HG03571 (cell line): Measurements from ENCODE around the gene RUNX2.
"Not testable (repeated sequence)": the region's sequence is repeated elsewhere in the genome, so short reads cannot be mapped to it uniquely, and the experiment has no call there.

Source experiments
- ATAC-seq: cut with Tn5 transposase; IDR thresholded peaks from one replicate; pipeline ENCODE4 v1.9.1; 2021; ENCODE audit not compliant: unreplicated experiment

RUNX2 gene

GRCh38 chr6:45327956-45328522 lies at the start of gene RUNX2:
TSS of gene RUNX2 (plus strand) at chr6:45328330. CDS start at chr6:45328727, 397 bp downstream.
- no peak for ATAC-seq

DNA sequence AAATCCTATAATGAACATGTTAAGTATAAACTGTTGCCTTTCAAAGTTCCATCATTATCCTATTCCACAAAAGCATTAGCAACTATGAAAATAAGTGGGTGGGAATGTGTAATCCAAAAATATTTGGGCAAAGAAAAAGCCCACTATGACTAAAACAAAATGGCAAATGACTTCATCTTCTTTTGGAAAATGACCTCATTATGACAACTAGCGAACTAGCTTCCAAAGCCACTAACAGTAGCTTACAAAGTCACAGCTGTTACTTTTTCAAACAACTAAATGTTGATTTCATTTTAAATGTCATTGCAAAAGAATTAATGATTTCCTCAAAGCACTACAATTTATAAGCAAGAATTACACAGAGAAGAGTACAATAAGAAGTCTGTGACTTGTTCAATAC lies 49.8 kb upstream of the RUNX2 start:
- ATAC-seq = no peak

GRCh38 chr6:45286707-45287106 lies 41.4 kb upstream of the RUNX2 start:
- not testable (repeated sequence) for ATAC-seq

DNA sequence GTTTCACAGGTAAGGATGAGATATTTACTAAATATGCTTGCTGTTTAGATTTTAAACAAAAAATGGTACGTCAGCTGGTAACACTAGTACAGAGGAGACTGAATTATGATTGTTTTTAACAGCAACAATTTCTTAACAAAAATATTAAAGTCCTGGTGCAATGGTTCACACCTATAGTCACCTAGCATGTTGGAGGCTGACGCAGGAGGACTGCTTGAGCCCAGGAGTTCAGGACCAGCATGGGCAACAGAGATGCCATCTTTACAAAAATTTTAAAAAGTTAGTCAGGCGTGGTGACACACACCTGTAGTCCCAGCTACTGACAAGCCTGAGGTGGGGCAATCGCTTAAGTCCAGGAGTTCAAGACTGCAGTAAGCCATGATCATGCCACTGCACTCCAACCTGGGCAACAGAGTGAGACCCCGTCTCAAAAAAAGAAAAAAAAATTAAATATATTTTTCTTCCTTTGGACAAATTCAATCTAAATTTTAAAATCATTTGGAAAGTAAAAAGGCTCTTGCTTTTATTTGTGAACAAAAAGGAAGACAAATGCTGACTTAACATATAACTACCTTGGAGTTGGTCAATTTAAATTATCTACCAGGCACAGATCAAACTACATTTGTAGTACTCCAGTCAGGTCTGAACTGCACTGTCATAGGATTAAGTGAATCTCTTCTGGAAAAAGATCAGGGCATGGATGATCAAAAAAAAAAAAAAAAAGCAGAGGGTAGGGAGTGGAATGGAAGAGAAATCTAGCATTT lies 38.2 kb upstream of the RUNX2 start:
- no peak for ATAC-seq

GRCh38 chr6:45293306-45293705 lies 34.8 kb upstream of the RUNX2 start:
- ATAC-seq = no peak

DNA sequence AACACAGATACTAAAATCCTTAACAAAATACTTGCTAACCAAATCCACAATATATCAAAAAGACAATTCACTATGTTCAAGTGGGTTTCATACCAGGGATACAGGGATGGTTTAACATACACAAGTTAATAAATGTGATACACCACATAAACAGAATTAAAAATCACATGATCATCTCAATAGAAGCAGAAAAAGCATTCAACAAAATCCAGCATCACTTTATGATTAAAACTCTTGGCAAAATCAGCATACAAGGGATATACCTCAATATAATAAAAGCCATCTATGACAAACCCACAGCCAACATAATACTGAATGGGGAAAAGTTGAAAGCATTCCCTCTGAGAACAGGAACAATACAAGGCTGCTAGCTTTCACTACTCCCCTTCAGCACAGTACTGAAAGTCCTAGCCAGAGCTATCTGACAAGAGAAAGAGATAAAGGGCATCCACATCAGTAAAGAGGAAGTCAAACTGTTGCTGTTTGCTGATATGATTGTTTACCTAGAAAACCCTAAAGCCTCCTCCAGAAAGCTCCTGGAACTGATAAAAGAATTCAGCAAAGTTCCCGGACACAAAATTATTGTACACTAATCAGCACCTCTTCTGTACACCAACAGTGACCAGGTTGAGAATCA lies 33.9 kb upstream of the RUNX2 start:
- not testable (repeated sequence) for ATAC-seq

GRCh38 chr6:45297320-45297719 lies 30.8 kb upstream of the RUNX2 start:
- no peak for ATAC-seq

GRCh38 chr6:45299096-45299581 lies 29.0 kb upstream of the RUNX2 start:
- ATAC-seq = no peak

GRCh38 chr6:45300736-45301135 lies 27.4 kb upstream of the RUNX2 start:
- ATAC-seq = no peak

DNA sequence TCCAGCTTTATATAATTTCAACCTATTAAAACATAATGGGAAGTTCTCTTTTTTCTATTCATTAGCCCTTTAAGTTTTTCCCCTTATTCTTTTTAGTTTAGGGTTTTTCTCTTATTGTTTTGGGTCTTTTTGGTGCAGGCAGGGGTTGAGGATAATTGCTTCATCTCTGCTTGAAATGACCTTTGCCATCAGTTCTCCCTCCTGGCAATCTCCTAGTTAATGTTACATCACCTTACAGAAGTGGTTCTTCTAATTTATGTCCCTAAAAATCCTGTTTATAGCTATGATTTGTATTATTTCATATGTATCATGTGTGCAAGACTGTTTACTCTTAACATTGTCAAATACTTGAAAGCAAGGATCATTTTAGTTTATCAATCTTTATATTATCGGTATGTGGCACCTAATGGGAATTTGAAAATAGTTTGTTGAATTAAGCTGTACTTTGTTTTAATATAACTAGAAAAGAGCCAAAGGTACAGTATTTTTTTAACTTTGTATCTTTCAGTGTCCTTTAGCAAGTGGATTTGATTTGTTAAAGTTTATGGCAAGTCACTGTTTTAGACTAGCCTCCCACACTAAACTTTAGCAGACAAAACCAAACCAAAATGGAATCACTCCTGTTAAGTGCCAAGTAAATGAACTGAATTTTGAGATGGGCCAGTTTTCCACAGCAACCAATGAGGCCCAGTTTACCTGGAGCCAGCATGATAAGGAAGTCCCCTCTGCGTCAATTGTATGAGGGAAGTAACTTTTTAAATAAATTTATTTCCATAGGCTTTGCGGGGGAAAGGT lies 26.6 kb upstream of the RUNX2 start:
- ATAC-seq = no peak

DNA sequence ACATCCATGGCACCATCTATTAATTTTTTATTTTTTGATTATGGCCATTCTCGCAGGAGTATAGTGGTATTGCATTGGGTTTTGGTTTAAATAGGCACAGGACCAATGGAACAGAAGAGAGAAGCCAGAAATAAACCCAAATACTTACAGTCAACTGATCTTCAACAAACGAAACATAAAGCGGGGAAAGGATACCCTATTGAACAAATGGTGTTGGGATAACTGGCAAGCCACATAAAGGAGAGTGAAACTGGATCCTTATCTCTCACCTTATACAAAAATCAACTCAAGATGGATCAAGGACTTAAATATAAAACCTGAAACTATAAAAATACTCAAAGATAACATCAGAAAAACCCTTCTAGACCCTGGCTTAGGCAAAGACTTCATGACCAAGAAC lies 25.3 kb upstream of the RUNX2 start:
- no peak for ATAC-seq

DNA sequence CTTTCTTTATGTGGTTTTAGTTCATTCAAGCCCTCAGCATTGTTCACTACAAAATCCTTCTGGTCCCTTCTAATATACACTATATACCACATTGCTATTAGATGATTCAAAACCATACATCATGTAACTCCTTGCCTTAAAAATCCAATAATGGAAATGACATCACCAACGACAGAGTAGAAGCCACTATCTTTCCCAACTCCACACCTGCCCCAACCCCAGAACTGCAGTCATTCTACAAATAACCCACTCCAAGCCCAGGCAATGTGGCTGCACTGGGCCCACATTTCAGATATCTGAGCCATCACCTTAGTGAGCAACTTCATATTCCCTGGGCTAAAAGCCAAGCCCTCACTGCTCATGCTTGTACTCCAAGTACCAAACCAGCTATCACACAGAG lies 22.6 kb upstream of the RUNX2 start:
- no peak for ATAC-seq

GRCh38 chr6:45310118-45310788 lies 17.9 kb upstream of the RUNX2 start:
- ATAC-seq = no peak

DNA sequence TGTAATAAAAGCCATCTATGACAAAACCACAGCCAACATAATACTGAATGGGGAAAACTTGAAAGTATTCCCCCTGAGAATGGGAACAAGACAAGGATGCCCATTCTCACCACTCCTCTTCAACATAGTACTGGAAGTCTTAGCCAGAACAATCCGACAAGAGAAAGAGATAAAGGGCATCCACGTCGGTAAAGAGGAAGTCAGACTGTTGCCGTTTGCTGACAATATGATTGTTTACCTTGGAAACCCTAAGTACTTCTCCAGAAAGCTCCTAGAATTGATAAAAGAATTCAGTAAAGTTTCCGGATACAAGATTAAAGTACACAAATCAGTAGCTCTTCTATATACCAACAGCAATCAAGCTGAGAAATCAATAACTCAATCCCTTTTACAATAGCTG lies 14.0 kb upstream of the RUNX2 start:
- no peak for ATAC-seq

DNA sequence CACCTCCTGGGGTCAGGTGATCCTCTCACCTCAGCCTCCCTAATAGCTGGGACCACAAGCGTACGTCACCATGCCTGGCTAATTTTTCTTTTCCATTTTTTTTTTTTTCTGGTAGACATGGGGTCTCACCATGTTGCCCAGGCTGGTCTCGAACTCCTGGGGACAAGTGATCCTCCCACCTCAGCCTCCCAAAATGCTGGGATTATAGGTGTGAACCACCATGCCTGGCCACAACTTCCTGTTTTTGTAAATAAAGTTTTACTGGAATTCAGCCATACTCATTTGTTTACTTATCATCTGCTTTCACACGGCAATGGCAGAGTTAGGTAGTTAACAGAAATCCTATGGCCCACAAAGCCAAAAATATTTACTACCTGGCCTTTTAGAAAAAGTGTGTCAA lies 7.8 kb upstream of the RUNX2 start:
- ATAC-seq = no peak

DNA sequence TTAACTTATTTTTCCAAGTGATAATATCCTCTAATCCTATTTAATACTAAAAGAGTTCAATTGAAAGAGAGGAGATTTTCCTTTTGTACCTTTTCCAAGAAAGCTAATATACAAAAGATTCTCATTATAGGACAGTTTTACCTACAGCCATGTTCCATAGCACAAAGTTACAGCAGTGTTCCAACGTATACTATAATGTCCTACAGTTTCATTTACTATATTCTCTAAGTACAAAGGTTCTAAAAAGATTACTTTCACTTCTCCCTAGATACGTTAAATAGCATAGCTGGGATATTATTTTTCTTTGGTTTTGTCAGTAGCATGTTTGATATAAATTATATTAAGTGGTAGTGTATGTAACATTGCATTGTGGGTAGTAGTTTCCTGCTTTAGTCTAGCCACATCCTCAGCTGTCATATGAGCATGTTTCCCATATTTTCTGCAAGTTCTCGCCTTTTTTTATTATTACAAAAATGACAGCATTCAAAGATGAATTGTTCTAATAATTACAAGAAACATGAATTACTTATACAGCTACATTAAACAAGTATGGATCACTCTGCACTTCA lies 4.4 kb upstream of the RUNX2 start:
- no peak for ATAC-seq

DNA sequence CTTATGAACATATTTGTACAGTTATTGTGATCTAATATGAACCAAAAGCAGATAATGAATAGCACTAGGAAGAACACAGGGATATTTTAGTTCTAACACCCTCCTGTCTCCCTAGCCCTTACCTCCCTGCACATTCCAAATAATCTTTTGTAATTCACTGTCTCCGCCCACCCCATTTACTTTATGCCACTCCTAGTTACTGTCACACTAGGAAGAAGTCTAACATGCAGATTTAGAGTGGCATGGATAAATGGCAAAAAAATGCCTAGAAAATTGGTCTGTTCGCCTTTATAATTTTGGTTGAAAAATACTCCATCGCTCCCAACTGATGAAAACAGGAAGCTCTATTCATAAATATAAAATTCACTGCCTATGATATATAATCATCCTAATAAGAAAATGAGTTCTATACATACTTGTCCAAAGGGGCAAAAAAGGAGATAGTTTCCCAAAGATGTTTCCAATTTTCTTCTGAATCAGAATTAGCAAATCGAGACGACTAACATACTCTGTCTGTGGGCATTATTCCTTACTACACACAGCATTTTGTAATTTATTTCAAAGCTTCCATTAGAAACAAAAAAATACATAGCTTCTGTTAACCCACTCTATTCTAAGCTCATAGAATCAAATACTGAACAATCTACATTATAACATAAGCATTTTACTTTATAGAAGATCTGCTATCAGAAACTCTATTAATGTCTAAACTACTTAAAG lies 1.3 kb upstream of the RUNX2 start:
- no peak for ATAC-seq

DNA sequence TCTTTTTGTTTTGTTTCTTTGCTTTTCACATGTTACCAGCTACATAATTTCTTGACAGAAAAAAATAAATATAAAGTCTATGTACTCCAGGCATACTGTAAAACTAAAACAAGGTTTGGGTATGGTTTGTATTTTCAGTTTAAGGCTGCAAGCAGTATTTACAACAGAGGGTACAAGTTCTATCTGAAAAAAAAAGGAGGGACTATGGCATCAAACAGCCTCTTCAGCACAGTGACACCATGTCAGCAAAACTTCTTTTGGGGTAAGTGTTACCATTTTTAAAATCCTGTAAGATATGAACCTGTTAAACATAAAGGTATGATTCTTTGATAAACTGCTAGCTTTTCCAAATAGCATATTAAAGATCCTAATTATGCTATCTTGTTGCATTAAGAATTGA lies 393 bp downstream of the RUNX2 start:
- ATAC-seq = no peak

DNA sequence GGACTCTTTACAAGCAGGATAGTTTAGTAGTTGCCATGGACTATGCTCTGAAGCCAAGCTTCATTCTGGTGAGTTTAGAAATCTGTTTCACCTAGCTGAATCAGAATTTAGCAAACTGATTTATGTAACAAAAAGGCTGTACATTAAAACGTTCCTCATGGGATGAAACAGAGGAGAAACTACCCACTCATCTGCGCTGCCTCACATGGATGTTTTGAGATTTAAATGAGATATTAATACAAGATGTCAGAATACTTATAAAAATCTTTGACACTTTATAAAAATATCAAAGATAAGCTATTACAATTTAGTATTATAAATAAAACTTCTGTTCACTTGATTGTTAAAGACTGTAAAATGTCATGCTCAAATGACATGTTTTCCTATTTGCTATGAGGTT lies 16.8 kb downstream of the RUNX2 start:
- no peak for ATAC-seq

- no peak for ATAC-seq
Observed at GRCh38 chr6:45350186-45350710, 22.1 kb downstream of the RUNX2 start.
